B cell (primary cell): Measurements from ENCODE around the gene MAP4K2. TPM values are rescaled to one million over a fixed set of nuclear protein-coding genes. Genes with fewer than 3 reads are reported as not detected.

Source experiments
- ATAC-seq: fragments of 200-7000 bp; cut with Tn5 transposase; one replicate; pipeline ENCODE4 v1.10.0; 2021; ENCODE audit warnings: low read depth, mild to moderate bottlenecking, moderate number of reproducible peaks, moderate library complexity
- CTCF ChIA-PET: fragments of 350-600 bp; sonication (Branson Sonifier 250); formaldehyde crosslinking; loops from one replicate; lab custom pipeline; 2021; ENCODE audit warnings: antibody characterized with exemption, inconsistent platforms; lab: Charles Lee
- POLR2A ChIA-PET: fragments of 350-600 bp; sonication (Branson Sonifier 250); formaldehyde crosslinking; loops from one replicate; lab custom pipeline; 2021; ENCODE audit warnings: antibody characterized with exemption; lab: Charles Lee
- DNase-seq: peaks from one replicate; pipeline ENCODE4 v3.0.0; 2013
- H2AFZ ChIP-seq: 2 replicates; pipeline ENCODE4 v1.6.1; 2012; ENCODE audit warnings: mild to moderate bottlenecking, low read depth, low read length; ENCODE audit not compliant: insufficient read depth, poor library complexity, severe bottlenecking
- H3K27ac ChIP-seq, 2 donors: 1 replicate in 1 of 2; 2 replicates in 1 of 2; pipeline ENCODE4 v1.5.1; 2012 to 2013; ENCODE audit warnings: low read length in 2 of 2, mild to moderate bottlenecking in 2 of 2, moderate library complexity in 1 of 2
- H3K27me3 ChIP-seq, 4 experiments: fragments of 200-600 bp in 1 of 4; sonication (generic) in 1 of 4; replicated peaks in 1 of 4; 1 replicate in 2 of 4; 2 replicates in 2 of 4; pipeline versions ENCODE4 v1.6.1 to v1.7.0; 2013 to 2016; ENCODE audit warnings: low read length in 3 of 4, mild to moderate bottlenecking in 2 of 4, mixed read lengths in 1 of 4, moderate library complexity in 1 of 4; ENCODE audit not compliant: insufficient read depth in 4 of 4, control insufficient read depth in 3 of 4; ENCODE audit errors: control extremely low read depth in 1 of 4
- H3K36me3 ChIP-seq, 2 experiments: replicated peaks in 1 of 2; 1 replicate in 1 of 2; 2 replicates in 1 of 2; pipeline versions ENCODE4 v1.6.1 to v1.7.1; 2013; ENCODE audit warnings: low read length in 1 of 2; ENCODE audit not compliant: insufficient read depth in 2 of 2, control insufficient read depth in 1 of 2; ENCODE audit errors: control extremely low read depth in 1 of 2, extremely low read depth in 1 of 2
- H3K4me1 ChIP-seq, 2 donors: fragments of 200-600 bp in 1 of 2; sonication (generic) in 1 of 2; 1 replicate in 1 of 2; 2 replicates in 1 of 2; pipeline versions ENCODE4 v1.5.1 to v1.6.1; 2013 to 2017; ENCODE audit warnings: low read length in 2 of 2; ENCODE audit not compliant: control insufficient read depth in 2 of 2, insufficient read depth in 2 of 2
- H3K4me2 ChIP-seq: replicated peaks from 2 replicates; pipeline ENCODE3; 2012; ENCODE audit warnings: mild to moderate bottlenecking, low read depth, low read length; ENCODE audit not compliant: poor library complexity, severe bottlenecking
- H3K4me3 ChIP-seq, 5 experiments: fragments of 200-600 bp in 1 of 5; sonication (generic) in 1 of 5; 1 replicate in 3 of 5; 2 replicates in 2 of 5; pipeline versions ENCODE4 v1.5.1 to v1.7.0; 2011 to 2016; ENCODE audit warnings: low read length in 4 of 5, mild to moderate bottlenecking in 4 of 5, low read depth in 2 of 5, control low read depth in 1 of 5, moderate library complexity in 1 of 5; ENCODE audit not compliant: insufficient read depth in 1 of 5; ENCODE audit errors: control extremely low read depth in 1 of 5, extremely low read depth in 1 of 5
- H3K79me2 ChIP-seq: fragments of 200-600 bp; sonication (generic); one replicate; pipeline ENCODE4 v1.6.0; 2016; ENCODE audit warnings: low read length; ENCODE audit not compliant: control insufficient read depth, insufficient read depth
- H3K9ac ChIP-seq: fragments of 200-600 bp; sonication (generic); 2 replicates; pipeline ENCODE4 v1.6.1; 2017; ENCODE audit warnings: mild to moderate bottlenecking, low read length, moderate library complexity
- H3K9me3 ChIP-seq, 3 donors: one replicate each; pipeline versions ENCODE4 v1.6.1 to v1.7.1; 2013; ENCODE audit warnings: low read length in 2 of 3; ENCODE audit not compliant: control insufficient read depth in 2 of 3, insufficient read depth in 1 of 3; ENCODE audit errors: control extremely low read depth in 1 of 3
- H4K20me1 ChIP-seq: 2 replicates; pipeline ENCODE4 v1.6.0; 2012; ENCODE audit warnings: mild to moderate bottlenecking, low read length; ENCODE audit not compliant: insufficient read depth, control insufficient read depth, poor library complexity, severe bottlenecking
- H3K27ac Mint-ChIP-seq: one replicate; pipeline ENCODE4 v1.8.0; 2021; ENCODE audit warnings: mixed read lengths
- H3K27me3 Mint-ChIP-seq: one replicate; pipeline ENCODE4 v1.8.0; 2021; ENCODE audit warnings: mixed read lengths
- H3K4me1 Mint-ChIP-seq: one replicate; pipeline ENCODE4 v1.8.0; 2021; ENCODE audit warnings: mixed read lengths
- H3K4me3 Mint-ChIP-seq: one replicate; pipeline ENCODE4 v1.8.0; 2021; ENCODE audit warnings: mixed read lengths
- H3K9me3 Mint-ChIP-seq: one replicate; pipeline ENCODE4 v1.8.0; 2022; ENCODE audit warnings: mixed read lengths; ENCODE audit not compliant: insufficient read depth
- CTCF ChIP-seq: fragments of 200-600 bp; IDR thresholded peaks from one replicate; pipeline ENCODE4 v1.8.0; 2022; ENCODE audit warnings: antibody characterized with exemption, mild to moderate bottlenecking
- EZH2 ChIP-seq: IDR thresholded peaks from 2 replicates; pipeline ENCODE4 v1.6.1; 2012; ENCODE audit warnings: borderline replicate concordance, low read depth, mild to moderate bottlenecking, moderate library complexity, low read length; ENCODE audit not compliant: insufficient read depth, poor library complexity, severe bottlenecking
- whole genome bisulfite sequencing: methylation state at CpG from one replicate; pipeline ENCODE4 v1.1.5; 2013; ENCODE audit warnings: missing lambda C conversion rate; ENCODE audit not compliant: insufficient coverage; 5-methylcytosine and 5-hydroxymethylcytosine counted together
- intact Hi-C: fragments of 100-400 bp; cut with micrococcal nuclease; formaldehyde crosslinking; loops from one replicate; pipeline ENCODE4 v1.10.0; 2022
- polyA plus RNA-seq: library from polyadenylated mRNA; depleted of rRNA; stranded (reverse); fragments of >200 nt; gene quantifications from 2 replicates; pipeline ENCODE4 v1.2.3, GENCODE V29; 2012
- total RNA-seq, 2 donors: library from RNA; stranded (reverse); fragments of 120-200 nt in 1 of 2; gene quantifications; 1 replicate in 1 of 2; 2 replicates in 1 of 2; pipeline versions ENCODE4 v1.2.3 to v1.2.4, GENCODE V29; 2013 to 2022

Gene MAP4K2
- total and polyA plus RNA-seq, 2 donors (not counting 1 experiment from before 2014, with no cell fraction given), result 118 to 163 TPM

- H3K4me3 ChIP-seq, result peak overlapping the region in 4 of 5 experiments; percentile 26 to 62 (median 58)
- CTCF ChIA-PET, result interaction anchor here (0.8 to 29.2 kb wide), 23 partner anchors 9 to 487 kb away, joined by 3 to 1254 read pairs (median 4); partner anchors contain the start of genes ARL2, BATF2, EHD1 and FAU
- Mint-ChIP-seq H3K4me3 (peak overlapping the region; percentile 88), H3K27ac (peak overlapping the region; percentile 88), H3K9me3 (no peaks in the 10 kb centered on the region), H3K4me1 (peaks cover 30% of the 10 kb centered on the region), H3K27me3 (no peaks in the 10 kb centered on the region)
- intact Hi-C loops, result loop anchor here (1.0 to 10.0 kb wide), 6 partner anchors 33 to 267 kb away; partner anchors contain the start of genes MAP4K2, MEN1, RASGRP2 and SF1
- no peaks in the 10 kb centered on the region for H4K20me1 ChIP-seq
- H3K79me2 ChIP-seq, result peaks cover 18% of the 10 kb centered on the region
- peak overlapping the region; percentile 62 for H3K9ac ChIP-seq
- WGBS, result 47% methylated on average over 27 of the region's 27 CpGs
- POLR2A ChIA-PET, result interaction anchor here (0.6 to 2.8 kb wide), 9 partner anchors 29 to 609 kb away, joined by 3 to 13 read pairs (median 3); partner anchors contain the start of genes RASGRP2 and SF1
- TF ChIP-seq CTCF, result no peak
- no peak for TF ChIP-seq EZH2
- peak overlapping the region; percentile 77 for H2AFZ ChIP-seq
- peak overlapping the region; percentile 88 for H3K4me2 ChIP-seq
- H3K9me3 ChIP-seq, result no peaks in the 10 kb centered on the region
- no peak for DNase-seq
- peaks cover 23 to 36% of the 10 kb centered on the region in 2 donors for H3K4me1 ChIP-seq
- no peaks in the 10 kb centered on the region for H3K27me3 ChIP-seq
- no peak overlapping the region for H3K27ac ChIP-seq
- H3K36me3 ChIP-seq, result no peaks in the 10 kb centered on the region
- no peak for ATAC-seq
These were observed 40.8 kb upstream of the MAP4K2 start for GRCh38 chr11:64843686-64844329.
